Metanephros (tissue), 1 donor: Measurements from ENCODE around the gene VLDLR. TPM values are rescaled to one million over a fixed set of nuclear protein-coding genes. Genes with fewer than 3 reads are reported as not detected.

Experiments
- total RNA-seq: library from RNA; depleted of rRNA; stranded (reverse); fragments of >200 nt; gene quantifications from one replicate; pipeline ENCODE4 v1.2.3, GENCODE V29; 2014

The VLDLR gene
- total RNA-seq: 37.8 TPM

DNA sequence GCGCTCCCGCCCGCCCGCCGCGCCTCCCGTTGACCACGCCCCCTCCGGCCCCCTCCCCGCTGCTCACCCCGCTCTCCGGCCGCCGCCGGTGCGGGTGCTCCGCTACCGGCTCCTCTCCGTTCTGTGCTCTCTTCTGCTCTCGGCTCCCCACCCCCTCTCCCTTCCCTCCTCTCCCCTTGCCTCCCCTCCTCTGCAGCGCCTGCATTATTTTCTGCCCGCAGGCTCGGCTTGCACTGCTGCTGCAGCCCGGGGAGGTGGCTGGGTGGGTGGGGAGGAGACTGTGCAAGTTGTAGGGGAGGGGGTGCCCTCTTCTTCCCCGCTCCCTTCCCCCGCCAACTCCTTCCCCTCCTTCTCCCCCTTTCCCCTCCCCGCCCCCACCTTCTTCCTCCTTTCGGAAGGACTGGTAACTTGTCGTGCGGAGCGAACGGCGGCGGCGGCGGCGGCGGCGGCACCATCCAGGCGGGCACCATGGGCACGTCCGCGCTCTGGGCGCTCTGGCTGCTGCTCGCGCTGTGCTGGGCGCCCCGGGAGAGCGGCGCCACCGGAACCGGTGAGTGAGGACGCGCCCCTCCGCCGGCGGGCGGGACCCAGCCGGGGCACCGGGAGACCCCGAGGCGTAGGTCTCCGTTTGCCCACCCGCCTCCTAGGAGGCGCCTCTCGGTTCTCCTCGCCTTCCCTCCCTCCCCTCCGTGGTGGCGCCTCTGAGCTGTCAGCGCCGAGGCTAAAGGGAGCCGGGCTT lies at the start of gene VLDLR:
VLDLR (plus strand) TSS at position 66 of the 739 bp plus-strand sequence; CDS start at position 469, 403 bp downstream.

Other genes starting within 250 kb of the VLDLR start
- gene KCNV2, start 95.7 kb downstream of the VLDLR start, total RNA-seq: not detected
- 33.3 TPM for gene PUM3, start 222.3 kb downstream of the VLDLR start, total RNA-seq